SU-DHL-6 (cell line): Measurements from ENCODE around the gene SIDT2.

Experiments used
- H2AFZ ChIP-seq: fragments of 200-600 bp; sonication (generic); 2 replicates; pipeline ENCODE4 v1.6.1; 2014; ENCODE audit warnings: low read depth, mild to moderate bottlenecking, moderate library complexity, mixed read lengths, antibody characterized with exemption, low read length; ENCODE audit not compliant: severe bottlenecking
- H3F3A ChIP-seq: fragments of 200-600 bp; shearing (Covaris generic); 2 replicates; pipeline ENCODE4 v1.6.0; 2016; ENCODE audit warnings: antibody characterized with exemption, mild to moderate bottlenecking; ENCODE audit not compliant: insufficient read depth
- H3K27ac ChIP-seq: fragments of 200-600 bp; sonication (generic); 2 replicates; pipeline ENCODE4 v1.5.1; 2016; ENCODE audit warnings: low read depth, mild to moderate bottlenecking, low read length, moderate library complexity, mixed read lengths
- H3K27me3 ChIP-seq: fragments of 200-600 bp; sonication (generic), shearing (Covaris generic); 2 replicates; pipeline ENCODE4 v1.6.0; 2014; ENCODE audit warnings: mild to moderate bottlenecking, low read length
- H3K36me3 ChIP-seq: fragments of 200-600 bp; sonication (generic); 2 replicates; pipeline ENCODE4 v1.6.1; 2014; ENCODE audit warnings: mild to moderate bottlenecking, low read length, mixed read lengths
- H3K4me2 ChIP-seq: fragments of 300-600, 200-600 bp; shearing (Covaris generic), sonication (generic); 2 replicates; pipeline ENCODE4 v1.6.0; 2014; ENCODE audit warnings: low read length, low read depth, mild to moderate bottlenecking; ENCODE audit not compliant: poor library complexity, severe bottlenecking
- H3K4me3 ChIP-seq: fragments of 200-600 bp; sonication (generic); 2 replicates; pipeline ENCODE4 v1.5.1; 2014; ENCODE audit warnings: antibody characterized with exemption, low read length, mild to moderate bottlenecking, mixed read lengths; ENCODE audit not compliant: insufficient read depth, poor library complexity, severe bottlenecking
- H3K79me2 ChIP-seq: fragments of 200-600 bp; sonication (generic); 2 replicates; pipeline ENCODE4 v1.6.1; 2014; ENCODE audit warnings: mild to moderate bottlenecking, low read length, moderate library complexity; ENCODE audit not compliant: insufficient read depth
- H3K9ac ChIP-seq: fragments of 200-600 bp; sonication (generic); 2 replicates; pipeline ENCODE4 v1.7.0; 2014; ENCODE audit warnings: mild to moderate bottlenecking, low read length
- H3K9me2 ChIP-seq: fragments of 200-600 bp; sonication (generic); replicated peaks from 2 replicates; pipeline ENCODE4 v1.6.1; 2014; ENCODE audit warnings: low read length; ENCODE audit not compliant: insufficient read depth
- H3K9me3 ChIP-seq: fragments of 200-600 bp; sonication (generic); 2 replicates; pipeline ENCODE4 v1.6.1; 2014; ENCODE audit warnings: low read length, mixed read lengths; ENCODE audit not compliant: insufficient read depth
- H4K20me1 ChIP-seq: fragments of 200-600 bp; sonication (generic); 2 replicates; pipeline ENCODE4 v1.6.1; 2014; ENCODE audit warnings: low read depth, mild to moderate bottlenecking, antibody characterized with exemption, low read length, moderate library complexity, mixed read lengths
- CTCF ChIP-seq: fragments of 200-600 bp; sonication (generic); IDR thresholded peaks from one replicate; pipeline ENCODE4 v1.5.1; 2017; ENCODE audit warnings: antibody characterized with exemption, mild to moderate bottlenecking, low read length, moderate library complexity; ENCODE audit not compliant: insufficient read depth, poor library complexity, severe bottlenecking
- EZH2phosphoT487 ChIP-seq: fragments of 200-600 bp; sonication (generic), shearing (Covaris generic); conservative IDR thresholded peaks from 2 replicates; pipeline ENCODE4 v1.6.1; 2018; ENCODE audit warnings: mild to moderate bottlenecking, antibody characterized with exemption, low read length, moderate library complexity, mixed read lengths

Gene SIDT2

DNA sequence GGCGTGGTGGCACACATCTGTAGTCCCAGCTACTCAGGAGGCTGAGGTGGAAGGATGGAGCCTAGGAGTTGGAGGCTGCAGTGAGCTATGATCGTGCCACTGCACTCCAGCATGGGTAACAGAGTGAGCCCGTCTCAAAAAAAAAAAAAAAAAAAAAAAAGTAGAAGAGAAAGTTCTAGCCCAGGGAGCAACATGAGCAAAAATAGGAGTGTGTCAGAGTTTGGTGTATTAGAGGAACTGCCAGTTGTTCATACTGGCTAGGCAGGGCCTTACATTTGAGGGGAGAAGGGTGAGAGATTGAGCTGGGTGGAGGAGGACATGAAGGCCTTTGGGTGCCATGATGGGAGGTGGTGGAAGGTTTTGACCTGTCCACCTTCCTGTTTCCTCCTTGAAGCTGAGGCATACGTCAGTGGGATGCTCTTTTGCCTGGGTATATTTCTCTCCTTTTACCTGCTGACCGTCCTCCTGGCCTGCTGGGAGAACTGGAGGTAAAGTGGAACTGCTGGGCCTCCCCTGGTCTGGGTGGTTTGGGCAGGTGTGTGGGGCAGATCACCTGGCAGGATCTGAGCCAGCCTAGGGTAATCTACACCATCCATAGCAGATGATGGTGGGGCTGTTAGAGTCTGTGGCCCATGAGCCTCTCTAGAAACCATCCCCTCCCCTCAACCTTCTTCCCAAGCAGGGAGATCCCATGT, 7.3 kb downstream of the SIDT2 start:
- Histone ChIP-seq H4K20me1 (no peaks in the 10 kb centered on the region), H3K9ac (0 out of 2 replicates have a peak overlapping the region, but pooled peaks have one; percentile 3), H3K9me2 (no peaks in the 10 kb centered on the region), H3K27ac (0 out of 2 replicates have a peak overlapping the region, but pooled peaks have one; percentile 18), H3K4me3 (no peak overlapping the region), H3K36me3 (no peaks in the 10 kb centered on the region), H3K4me2 (no peak overlapping the region), H3K79me2 (no peaks in the 10 kb centered on the region), H3K9me3 (no peaks in the 10 kb centered on the region), H3K27me3 (no peaks in the 10 kb centered on the region), H2AFZ (no peak overlapping the region), H3F3A (no peaks in the 10 kb centered on the region; the same call in 1 of the 2 replicates)
- TF ChIP-seq CTCF = no peak
- no peak for TF ChIP-seq EZH2phosphoT487

- Histone ChIP-seq H3F3A (no peaks in the 10 kb centered on the region; the same call in 1 of the 2 replicates), H4K20me1 (no peaks in the 10 kb centered on the region), H2AFZ (no peak overlapping the region), H3K4me3 (no peak overlapping the region), H3K79me2 (no peaks in the 10 kb centered on the region), H3K9ac (0 out of 2 replicates have a peak overlapping the region, but pooled peaks have one; percentile 3), H3K9me3 (no peaks in the 10 kb centered on the region), H3K27me3 (no peaks in the 10 kb centered on the region), H3K27ac (no peak overlapping the region), H3K9me2 (no peaks in the 10 kb centered on the region), H3K36me3 (no peaks in the 10 kb centered on the region), H3K4me2 (no peak overlapping the region)
- TF ChIP-seq EZH2phosphoT487 (no peak), CTCF (no peak)
Measured at GRCh38 chr11:117186431-117186761, 7.9 kb downstream of the SIDT2 start.

- H3K27ac ChIP-seq = no peak overlapping the region
- H3K4me3 ChIP-seq = no peak overlapping the region
- no peak overlapping the region for H3K4me2 ChIP-seq
- no peaks in the 10 kb centered on the region; the same call in 1 of the 2 replicates for H3F3A ChIP-seq
- TF ChIP-seq EZH2phosphoT487 (no peak), CTCF (no peak)
- H2AFZ ChIP-seq = no peak overlapping the region
- H4K20me1 ChIP-seq = no peaks in the 10 kb centered on the region
- no peaks in the 10 kb centered on the region for H3K9me3 ChIP-seq
- H3K9ac ChIP-seq = no peak overlapping the region
- no peaks in the 10 kb centered on the region for H3K27me3 ChIP-seq
- H3K9me2 ChIP-seq = no peaks in the 10 kb centered on the region
- H3K36me3 ChIP-seq = no peaks in the 10 kb centered on the region
- no peaks in the 10 kb centered on the region for H3K79me2 ChIP-seq
Measured at GRCh38 chr11:117187007-117187406, 8.5 kb downstream of the SIDT2 start.
